ENCODE data around the gene MMP15.
"Not testable (repeated sequence)": the region's sequence is repeated elsewhere in the genome, so short reads cannot be mapped to it uniquely, and the experiment has no call there.

The MMP15 gene

DNA sequence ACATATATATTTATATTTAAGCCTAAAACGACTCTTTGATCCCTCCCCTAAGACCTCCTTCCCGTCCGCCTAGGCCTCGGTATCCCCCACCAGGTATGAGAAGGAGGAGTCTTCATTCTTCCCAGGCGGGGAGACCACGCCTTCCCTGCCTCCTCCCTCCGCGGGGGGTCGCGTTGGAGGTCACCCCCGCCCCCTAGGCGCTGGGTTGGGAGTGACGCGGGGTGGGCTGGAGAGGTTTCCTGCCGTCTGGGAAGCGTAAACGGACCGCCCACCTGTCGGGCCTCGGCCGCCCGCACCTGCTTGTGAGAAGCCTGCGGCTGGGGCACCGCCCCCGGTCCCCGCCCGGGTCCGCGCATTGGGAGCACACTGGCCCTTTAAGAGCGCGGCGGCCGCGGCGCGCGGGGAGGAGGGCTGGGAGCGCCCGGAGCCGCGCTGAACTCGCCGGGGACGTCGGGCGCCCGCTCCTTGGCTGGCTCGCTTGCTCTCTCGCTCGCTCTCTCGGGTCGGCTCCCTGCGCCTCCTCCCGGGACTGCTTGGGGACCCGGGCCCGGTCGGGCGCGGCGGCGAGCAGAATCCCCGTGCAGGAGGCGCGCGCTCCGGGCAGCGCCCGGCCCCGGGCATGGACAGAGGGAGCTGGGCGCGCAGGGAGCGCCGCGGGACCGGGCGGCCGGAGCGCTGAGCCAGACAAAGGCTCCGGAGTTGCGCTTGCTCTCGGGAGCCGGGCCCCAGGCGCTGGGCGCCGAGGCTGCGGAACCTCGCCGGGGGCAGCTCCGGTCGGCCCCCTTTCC lies at the start of gene MMP15:
MMP15 (plus strand) TSS at position 404 of the 788 bp plus-strand sequence. CDS start 597 bp downstream, outside the sequence.
- H3K27ac ChIP-seq, result peak within 1 kb of the TSS; percentile 40
- peak; percentile 18 for DNase-seq (ENCODE audit: low read depth, low spot score)

DNA sequence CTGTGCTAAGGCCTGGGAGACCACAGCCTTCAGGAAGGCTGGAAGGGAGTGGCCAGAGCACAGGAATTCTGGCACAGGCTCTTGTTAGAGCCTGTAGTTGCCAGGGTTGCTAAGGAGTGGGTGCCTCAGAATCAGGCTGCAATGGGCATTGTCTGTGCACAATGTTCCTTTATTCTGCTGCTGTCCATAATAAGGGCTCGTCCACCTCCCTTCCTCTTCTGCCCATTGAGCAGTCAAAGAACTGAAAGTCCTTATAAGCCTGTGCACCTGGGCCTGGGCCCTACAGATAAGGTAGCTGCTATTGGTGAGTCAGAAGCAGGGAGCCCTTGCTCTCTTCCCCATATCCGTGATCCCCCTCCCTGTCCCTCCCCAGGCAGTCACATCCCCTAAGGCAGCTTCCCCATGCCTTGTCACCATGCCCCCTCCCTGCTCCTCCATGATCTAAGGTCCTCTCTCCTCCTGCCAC lies 49.2 kb upstream of the MMP15 start:
- H3K27ac ChIP-seq, result no peak overlapping the region
- DNase-seq (ENCODE audit: low read depth, low spot score), result no peak

DNA sequence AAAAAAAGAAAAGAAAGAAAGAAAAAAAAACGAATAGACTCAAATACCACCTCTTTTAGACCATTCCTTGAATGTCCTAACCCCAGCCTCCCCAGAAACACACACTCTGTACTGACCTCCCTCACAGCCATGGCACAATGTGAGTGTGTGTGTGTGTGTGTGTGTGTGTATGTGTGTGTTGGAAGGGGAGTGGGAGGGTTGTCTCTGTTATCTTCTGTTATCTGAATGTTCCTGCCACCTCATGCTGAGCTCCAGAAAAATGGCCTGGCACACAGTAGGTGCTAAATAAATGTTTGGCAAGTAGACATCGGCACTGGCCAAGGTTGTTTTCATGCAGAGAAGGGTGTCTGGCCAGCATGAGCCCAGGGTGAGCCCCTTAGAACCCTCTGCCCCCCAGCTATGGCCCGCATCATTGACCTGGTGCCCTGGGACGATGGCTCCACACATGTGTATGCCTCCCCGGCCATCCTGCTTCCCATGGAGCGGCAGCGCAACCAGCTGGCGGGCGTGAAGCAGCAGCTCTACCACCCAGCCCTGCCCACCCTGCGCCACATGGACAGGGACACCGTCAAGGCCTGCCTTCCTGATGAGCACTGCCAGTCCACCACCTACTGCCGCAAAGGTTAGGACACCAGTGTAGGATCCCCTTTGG lies 48.0 kb upstream of the MMP15 start:
- H3K27ac ChIP-seq, result no peak overlapping the region
- no peak for DNase-seq (ENCODE audit: low read depth, low spot score)

DNA sequence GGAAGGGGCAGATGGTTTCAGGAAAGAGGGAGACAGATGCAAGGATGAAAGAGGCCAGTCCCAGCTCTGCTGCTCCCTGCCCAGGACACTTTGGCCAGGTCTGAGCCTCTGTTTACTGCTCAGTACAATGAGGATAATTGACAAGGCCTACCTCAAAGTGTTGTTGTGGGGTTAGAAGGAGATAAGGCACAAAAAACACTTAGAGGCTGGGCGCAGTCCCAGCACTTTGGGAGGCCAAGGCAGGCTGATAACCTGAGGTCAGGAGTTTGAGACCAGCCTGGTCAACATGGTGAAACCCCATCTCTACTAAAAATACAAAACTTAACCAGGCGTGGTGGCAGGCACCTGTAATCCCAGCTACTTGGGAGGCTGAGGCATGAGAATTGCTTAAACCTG lies 47.5 kb upstream of the MMP15 start:
- DNase-seq (ENCODE audit: low read depth, low spot score); H3K27ac ChIP-seq: not testable (repeated sequence)

DNA sequence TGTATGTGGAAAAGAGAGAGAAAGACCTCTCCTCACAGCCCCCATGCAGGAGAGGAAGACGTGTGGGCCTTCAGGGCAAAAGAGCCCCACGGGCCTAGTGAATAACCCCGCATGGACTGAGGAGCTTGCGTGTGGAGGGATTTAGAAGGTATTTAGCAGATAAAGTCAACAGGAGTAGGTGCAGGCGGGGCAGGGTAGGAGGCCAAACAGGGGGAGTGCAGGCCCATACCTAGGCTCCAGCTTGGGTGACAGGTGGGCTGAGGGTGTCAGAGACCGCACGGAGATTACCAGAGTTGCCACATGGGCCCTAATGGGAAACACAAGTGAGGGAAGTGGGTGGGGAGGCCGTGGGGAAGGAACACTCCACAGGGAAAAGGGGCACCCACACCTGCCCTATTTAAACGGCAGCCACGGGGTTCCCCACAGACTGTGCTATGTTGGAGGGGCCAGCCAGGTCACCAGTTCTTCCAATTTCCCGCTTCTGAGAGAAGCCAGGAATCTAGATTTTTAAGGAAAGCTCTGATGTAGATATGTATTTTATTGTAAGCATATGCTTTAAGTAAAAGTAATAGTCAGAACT lies 46.5 kb upstream of the MMP15 start:
- DNase-seq (ENCODE audit: low read depth, low spot score), result no peak

DNA sequence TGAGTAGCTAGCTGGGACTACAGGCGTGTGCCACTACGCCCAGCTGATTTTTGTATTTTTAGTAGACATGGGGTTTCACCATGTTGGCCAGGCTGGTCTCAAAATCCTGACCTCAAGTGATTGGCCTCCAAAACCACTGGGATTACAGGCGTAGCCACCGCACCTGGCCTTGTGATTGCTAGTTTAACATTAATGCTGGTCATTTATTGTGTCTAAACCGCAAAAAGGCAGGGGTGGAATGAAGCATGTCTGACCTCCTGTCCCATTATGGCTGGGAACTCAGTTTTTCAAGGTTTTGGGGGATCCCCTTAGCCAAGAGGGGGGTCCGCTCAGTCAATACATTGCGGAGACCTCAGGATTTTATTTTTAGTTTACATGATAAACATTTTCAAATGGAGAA lies 43.9 kb upstream of the MMP15 start:
- H3K27ac ChIP-seq, result no peak overlapping the region
- DNase-seq (ENCODE audit: low read depth, low spot score), result no peak

More for the DNA sequence above, 46.5 kb upstream of the MMP15 start:
- H3K27ac ChIP-seq, result no peak overlapping the region

DNA sequence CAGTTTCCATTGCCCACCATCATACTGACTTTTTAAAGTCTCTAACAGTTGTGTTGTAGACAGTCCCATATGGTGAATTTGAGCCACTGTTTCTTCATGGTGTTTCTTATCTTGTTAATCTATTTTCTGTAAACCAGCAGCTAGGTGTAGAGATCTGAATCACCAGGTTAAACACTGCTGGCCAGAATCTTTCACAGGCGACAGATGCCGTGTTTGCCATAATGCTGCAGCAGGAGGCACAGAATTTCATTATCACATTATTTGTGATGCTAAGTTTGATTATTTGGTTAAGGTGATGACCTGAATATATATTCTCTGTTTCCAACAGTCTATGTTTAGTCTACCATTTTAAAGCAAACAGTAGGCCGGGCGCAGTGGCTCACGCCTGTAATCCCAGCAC lies 43.2 kb upstream of the MMP15 start:
- no peak for DNase-seq (ENCODE audit: low read depth, low spot score)
- no peak overlapping the region for H3K27ac ChIP-seq

DNA sequence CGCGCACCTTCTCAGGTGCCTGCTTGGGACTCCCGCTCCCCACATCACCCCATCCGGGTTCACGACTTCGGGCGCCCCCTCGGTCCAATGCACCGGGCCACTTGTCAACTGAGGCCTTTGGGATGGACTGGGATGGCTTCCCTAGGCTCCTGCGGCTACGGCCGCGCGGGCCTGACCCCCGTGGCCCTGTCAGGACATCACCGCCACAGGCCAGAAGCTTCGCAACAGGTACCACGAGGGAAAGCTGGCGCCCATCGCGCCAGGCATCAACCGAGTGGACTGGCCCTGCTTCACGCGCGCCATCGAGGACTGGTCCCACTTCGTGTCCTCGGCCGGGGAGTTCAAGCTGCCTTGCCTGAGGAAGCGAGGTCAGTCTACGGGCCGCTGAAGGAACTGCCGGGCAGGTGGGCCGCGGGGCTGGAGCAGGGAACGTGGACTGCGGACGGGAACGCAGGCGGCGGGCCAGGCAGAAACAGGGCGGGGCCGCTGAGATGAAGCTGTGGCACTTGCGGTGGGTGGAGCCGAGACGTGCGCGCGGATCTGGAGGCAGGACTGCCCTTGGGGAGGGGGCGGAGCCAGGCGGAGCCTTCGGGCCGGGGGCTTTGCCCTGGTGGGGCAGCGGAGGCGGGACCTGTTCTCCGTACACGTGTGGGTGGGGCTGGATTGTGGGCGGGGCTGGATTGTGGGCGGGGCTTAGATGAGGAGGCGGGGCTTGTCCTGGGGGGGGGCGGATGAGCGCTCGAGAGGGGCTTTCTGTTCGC lies 40.9 kb upstream of the MMP15 start:
- no peak overlapping the region for H3K27ac ChIP-seq
- DNase-seq (ENCODE audit: low read depth, low spot score), result peak; percentile 51

DNA sequence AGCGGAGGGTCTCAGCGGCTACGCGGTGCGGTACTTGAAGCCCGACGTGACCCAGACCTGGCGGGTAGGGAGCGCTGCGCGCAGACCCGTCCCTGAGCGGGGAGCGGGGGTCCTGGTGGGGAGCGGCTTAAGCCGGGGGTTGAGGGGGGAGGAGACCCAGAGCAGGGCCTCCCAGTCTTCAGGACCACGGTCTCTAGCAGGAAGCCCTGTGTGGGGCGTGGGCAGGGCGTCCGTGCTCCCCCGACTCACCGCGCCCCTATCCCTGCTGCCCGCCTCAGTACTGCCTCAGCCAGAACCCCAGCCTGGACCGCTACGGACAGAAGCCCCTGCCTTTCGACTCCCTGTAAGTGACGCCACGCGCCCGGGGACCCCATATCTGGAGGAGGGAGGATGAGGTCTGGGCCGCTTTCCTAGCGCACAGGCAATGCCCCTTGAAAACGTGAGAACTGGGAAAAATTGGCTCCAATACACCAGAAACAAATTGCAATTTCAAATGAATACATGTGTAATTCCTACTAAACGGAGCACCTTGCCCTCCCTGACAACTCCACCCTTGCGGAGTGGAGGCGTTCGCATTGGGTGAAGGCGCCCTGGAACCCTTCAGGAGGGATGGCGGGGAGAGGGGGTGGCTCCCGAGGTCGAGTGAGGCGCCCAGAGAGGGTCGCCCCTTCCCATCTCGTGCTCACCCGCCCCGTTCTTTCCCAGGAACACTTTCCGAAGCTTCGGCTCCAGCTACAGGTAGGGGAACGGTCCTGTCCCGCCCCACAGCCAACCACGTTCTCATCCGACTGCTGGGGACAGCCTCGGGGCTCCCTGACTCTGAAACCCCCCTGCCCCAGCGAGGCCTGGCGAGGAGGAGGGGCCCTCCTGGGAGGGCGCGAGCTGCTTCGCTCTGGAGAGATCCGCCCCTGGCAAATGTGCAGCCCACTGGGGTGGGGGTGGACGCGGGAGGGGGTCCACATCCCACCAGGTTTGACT lies 40.1 kb upstream of the MMP15 start:
- H3K27ac ChIP-seq, result no peak overlapping the region
- no peak for DNase-seq (ENCODE audit: low read depth, low spot score)

DNA sequence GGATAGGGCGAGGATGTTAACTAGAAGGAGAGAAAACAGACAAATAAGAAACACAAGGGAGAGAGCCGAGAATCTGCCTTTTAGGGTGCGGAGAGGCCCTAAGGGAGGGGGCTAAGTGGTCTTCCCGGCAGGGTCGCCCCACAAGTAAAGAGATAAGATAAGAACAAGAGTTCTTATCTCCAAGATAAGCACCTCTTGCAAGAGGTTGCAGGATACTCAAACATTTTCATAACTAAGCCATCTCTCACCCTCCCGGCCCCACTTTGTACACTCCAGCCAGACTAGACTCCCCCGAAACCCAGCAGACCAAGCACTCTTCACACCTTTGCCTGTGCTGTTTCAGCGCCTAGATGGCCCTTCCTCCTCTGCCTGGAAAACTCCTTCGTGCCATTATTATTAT lies 39.4 kb upstream of the MMP15 start:
- no peak for DNase-seq (ENCODE audit: low read depth, low spot score)
- no peak overlapping the region for H3K27ac ChIP-seq

DNA sequence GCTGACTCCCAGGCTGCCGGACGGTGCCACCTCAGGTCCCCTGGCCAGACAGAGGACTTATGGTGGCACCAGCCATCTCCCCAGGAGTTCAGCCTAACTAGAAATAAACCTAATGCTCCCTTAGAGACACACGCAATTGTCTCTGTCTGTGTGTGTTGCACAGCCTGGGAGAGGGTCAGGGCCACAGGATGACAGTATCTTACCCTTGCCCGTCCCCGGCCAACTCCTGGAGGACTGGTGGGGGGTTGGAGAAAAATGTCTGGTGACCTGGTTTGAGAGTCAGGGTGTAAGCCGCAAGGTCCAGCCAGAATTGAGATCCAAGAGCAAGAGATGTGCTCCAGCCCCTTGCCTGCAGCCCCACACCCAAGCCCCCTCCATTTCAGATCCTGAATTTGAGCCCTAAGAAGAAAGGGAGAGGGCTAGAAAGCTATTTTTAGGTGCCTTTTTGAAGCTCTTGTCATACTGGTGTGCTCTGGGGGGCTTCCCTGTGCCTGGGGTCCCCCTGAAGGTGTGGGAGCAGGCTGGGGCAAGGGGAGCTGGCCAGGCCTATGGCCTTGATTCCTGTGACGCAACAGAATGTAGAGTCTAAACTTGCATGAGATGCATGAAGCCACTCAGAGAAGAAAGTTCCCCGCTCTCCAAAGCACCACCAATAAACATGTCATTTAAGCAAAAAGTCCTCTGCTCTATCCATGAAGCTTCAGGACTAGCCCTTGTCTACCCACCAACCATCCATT lies 37.9 kb upstream of the MMP15 start:
- no peak overlapping the region for H3K27ac ChIP-seq
- no peak for DNase-seq (ENCODE audit: low read depth, low spot score)

DNA sequence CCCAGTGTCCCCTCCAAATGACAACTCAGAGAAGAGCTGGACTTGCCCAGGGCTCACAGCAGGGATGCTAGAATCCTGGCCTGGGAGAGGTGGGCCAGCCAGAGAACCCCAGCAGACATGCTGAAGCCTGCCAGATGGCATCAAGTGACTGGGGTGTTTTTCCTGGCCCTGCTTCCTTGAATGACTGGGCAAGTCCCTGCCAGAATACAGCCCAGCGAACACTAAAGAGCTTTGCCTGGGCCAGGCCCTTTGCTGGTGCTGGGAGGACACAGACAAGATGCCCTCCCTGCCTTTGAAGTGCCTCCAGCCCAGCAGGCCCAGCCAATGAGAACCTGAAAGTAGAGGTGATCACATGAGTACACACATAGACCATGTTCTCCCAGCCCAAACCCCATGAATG lies 36.6 kb upstream of the MMP15 start:
- peak; percentile 68 for DNase-seq (ENCODE audit: low read depth, low spot score)
- peak overlapping the region; percentile 62 for H3K27ac ChIP-seq

DNA sequence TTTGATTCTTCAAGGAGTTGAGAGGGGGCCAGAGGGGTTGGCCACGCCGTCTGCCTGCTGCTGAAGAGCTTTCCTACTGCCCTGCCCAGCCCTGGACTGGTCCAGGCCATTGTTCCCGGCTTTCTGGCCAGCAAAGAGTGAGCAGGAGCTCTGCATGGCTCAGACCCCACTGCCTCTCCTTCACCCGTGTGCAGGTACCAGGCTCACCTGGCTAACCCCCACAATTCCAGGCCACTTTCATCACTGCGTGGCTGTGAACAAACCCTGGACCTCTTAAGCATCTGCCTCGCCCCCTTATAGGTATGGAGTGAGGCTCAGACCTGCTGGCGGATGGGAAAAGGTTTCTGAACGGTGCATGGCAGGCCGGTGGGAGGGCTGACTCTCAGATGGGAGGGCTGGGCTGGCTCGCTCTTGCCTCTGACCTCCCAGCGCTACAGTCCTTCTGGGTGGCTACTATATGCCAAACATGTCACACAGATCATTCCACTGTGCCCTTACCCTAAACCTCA lies 33.9 kb upstream of the MMP15 start:
- H3K27ac ChIP-seq, result no peak overlapping the region

DNA sequence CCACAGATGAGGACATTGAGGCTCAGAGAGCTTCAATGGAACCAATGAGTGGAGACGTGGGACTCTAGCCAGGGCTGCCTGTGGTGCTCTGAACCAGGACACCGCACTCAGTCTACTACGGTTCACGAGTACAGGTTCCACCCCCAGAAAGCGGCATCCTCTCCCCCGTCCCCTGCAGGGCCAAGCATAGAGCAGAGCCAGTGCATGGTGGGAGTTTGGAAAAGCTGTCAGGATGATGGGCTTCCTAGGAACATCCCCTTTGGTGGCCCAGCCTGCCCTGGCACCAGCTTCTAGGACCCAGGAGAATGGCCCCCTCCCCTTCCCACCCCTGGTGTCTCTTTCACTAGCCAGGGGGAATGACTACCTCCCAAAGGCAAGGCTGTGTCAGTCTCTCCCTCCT lies 33.5 kb upstream of the MMP15 start:
- DNase-seq (ENCODE audit: low read depth, low spot score), result no peak

More for the DNA sequence above, 33.9 kb upstream of the MMP15 start:
- no peak for DNase-seq (ENCODE audit: low read depth, low spot score)

DNA sequence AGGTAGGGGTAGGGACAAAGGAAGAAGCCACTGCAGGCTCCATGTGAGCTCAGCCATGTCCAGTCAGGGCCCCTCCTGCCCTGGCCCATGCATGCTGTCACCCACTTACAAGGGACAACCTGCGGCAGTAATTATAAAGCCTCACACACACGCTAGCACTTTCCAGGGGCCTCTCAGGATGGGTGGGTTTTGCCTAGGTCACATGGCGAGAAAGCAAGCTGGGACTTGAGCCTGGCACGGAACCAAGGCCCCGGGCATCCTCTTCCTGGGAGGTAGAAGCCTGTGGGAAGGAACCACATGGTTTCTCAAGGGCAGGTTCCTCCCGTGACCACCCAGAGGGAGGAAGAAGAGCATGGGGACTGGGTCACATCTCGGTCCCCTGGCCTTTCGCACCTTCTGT lies 32.1 kb upstream of the MMP15 start:
- H3K27ac ChIP-seq, result peak overlapping the region; percentile 72
- DNase-seq (ENCODE audit: low read depth, low spot score), result no peak

More for the DNA sequence above, 33.5 kb upstream of the MMP15 start:
- H3K27ac ChIP-seq, result peak overlapping the region; percentile 72

DNA sequence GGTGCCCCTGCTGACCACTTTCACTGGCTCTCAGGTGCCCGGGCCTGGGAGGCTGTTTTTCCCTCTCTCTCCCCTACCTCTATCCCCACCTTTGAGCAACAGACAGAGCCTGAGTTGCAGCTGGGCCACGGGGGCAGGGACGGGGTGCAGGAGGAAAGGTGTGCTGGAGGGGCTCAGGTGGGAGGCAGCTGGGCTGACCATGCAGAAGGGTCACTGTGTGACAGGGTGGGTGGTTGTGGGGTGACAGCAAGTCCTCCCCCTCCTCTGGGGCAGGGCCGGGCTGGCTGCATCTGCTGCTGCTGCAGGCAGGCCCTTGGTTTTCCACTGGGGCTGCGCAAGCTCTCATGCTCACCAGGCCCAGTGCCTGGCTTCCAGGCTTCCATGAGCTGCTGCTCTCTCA lies 31.7 kb upstream of the MMP15 start:
- DNase-seq (ENCODE audit: low read depth, low spot score), result no peak
- H3K27ac ChIP-seq, result peak overlapping the region; percentile 72

DNA sequence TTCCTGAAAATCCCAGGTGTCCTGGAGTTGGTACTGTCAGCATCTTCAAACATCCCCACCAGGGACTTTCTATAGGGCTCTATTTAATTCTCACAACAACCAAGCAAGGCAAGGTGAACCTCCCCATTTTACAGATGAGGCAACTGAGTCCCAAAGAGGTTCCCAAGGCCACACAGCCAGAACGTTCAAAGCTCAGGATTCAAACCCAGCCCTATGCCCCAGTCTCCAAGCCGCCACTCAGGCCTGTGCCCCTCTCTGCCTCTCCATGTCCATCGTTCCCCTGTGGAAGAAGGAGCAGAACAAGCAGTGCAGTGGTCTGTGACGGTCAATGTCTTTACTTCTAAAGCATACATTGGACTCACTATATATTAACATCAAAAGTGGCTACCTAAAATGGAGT lies 31.2 kb upstream of the MMP15 start:
- no peak for DNase-seq (ENCODE audit: low read depth, low spot score)
- H3K27ac ChIP-seq, result no peak overlapping the region

DNA sequence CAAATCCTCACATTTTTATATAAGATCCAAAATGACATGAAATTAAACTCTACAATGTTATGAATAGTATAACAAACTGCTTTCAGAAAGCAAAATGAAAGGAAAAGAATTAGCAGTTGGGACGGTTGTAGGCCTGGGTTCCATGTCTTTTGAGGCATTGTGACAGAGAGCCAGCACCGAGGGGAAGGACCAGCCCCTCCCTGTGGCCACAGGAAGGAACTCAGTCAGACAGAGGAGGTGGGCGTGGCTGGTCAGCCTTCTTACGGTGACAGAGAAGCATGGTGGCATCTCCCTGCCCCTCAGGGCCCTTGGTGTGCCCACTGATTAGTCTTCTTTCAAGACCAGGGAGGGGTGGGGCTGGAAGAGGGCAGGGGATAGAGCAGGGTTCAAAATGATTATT lies 30.8 kb upstream of the MMP15 start:
- no peak overlapping the region for H3K27ac ChIP-seq
- DNase-seq (ENCODE audit: low read depth, low spot score), result no peak
